NCI-H2171 treated with DMSO at 0.1 percent for 48 hours (cell line): ENCODE results near the gene HHLA2.
"Not testable (repeated sequence)": the region's sequence is repeated elsewhere in the genome, so short reads cannot be mapped to it uniquely, and the experiment has no call there.

Experiments used
- DNase-seq: peaks from one replicate; lab custom pipeline; 2025; lab: John Stamatoyannopoulos, UW

The HHLA2 gene

GRCh38 chr3:108296239-108296638 is at the start of gene HHLA2:
HHLA2 (plus strand) TSS chr3:108296548; CDS start chr3:108351814, 55,266 bp downstream.
- no peak for DNase-seq

GRCh38 chr3:108250626-108251025 is 45.7 kb upstream of the HHLA2 start:
- DNase-seq: no peak

- no peak for DNase-seq
Measured at GRCh38 chr3:108251265-108251664, 45.1 kb upstream of the HHLA2 start.

GRCh38 chr3:108251844-108252243 is 44.5 kb upstream of the HHLA2 start:
- no peak for DNase-seq

GRCh38 chr3:108255131-108255530 is 41.2 kb upstream of the HHLA2 start:
- DNase-seq: no peak

GRCh38 chr3:108264534-108265298 is 31.6 kb upstream of the HHLA2 start:
- DNase-seq: not testable (repeated sequence)

GRCh38 chr3:108268235-108268634 is 28.1 kb upstream of the HHLA2 start:
- DNase-seq: not testable (repeated sequence)

- DNase-seq: no peak
Measured at GRCh38 chr3:108271626-108272025, 24.7 kb upstream of the HHLA2 start.

- not testable (repeated sequence) for DNase-seq
Measured at GRCh38 chr3:108279066-108279465, 17.3 kb upstream of the HHLA2 start.

- no peak for DNase-seq
Measured at GRCh38 chr3:108280476-108280875, 15.9 kb upstream of the HHLA2 start.

- DNase-seq: no peak
Measured at GRCh38 chr3:108281670-108282069, 14.7 kb upstream of the HHLA2 start.

- no peak for DNase-seq
Measured at GRCh38 chr3:108283006-108283405, 13.3 kb upstream of the HHLA2 start.

GRCh38 chr3:108283989-108284388 is 12.4 kb upstream of the HHLA2 start:
- no peak for DNase-seq

- no peak for DNase-seq
Measured at GRCh38 chr3:108285176-108285575, 11.2 kb upstream of the HHLA2 start.

- DNase-seq: no peak
Measured at GRCh38 chr3:108287146-108287545, 9.2 kb upstream of the HHLA2 start.

- not testable (repeated sequence) for DNase-seq
Measured at GRCh38 chr3:108288193-108288592, 8.2 kb upstream of the HHLA2 start.

GRCh38 chr3:108289159-108289558 is 7.2 kb upstream of the HHLA2 start:
- no peak for DNase-seq

- no peak for DNase-seq
Measured at GRCh38 chr3:108292450-108292849, 3.9 kb upstream of the HHLA2 start.

- no peak for DNase-seq
Measured at GRCh38 chr3:108292905-108293328, 3.4 kb upstream of the HHLA2 start.

- no peak for DNase-seq
Measured at GRCh38 chr3:108293858-108294257, 2.5 kb upstream of the HHLA2 start.

- no peak for DNase-seq
Measured at GRCh38 chr3:108295421-108296175, 750 bp upstream of the HHLA2 start.

GRCh38 chr3:108297647-108298046 is 1.3 kb downstream of the HHLA2 start:
- no peak for DNase-seq

- DNase-seq: no peak
Measured at GRCh38 chr3:108298056-108298455, 1.7 kb downstream of the HHLA2 start.
